ENCODE results near the gene CORO2B. TPM values are rescaled to one million over a fixed set of nuclear protein-coding genes. Genes with fewer than 3 reads are reported as not detected.

The CORO2B gene
- polyA plus RNA-seq, 1 donor from 2014 or later, result 15.1 TPM

- H3F3A ChIP-seq (ENCODE audit: insufficient read depth, low read length, poor library complexity, severe bottlenecking), result no peaks in the 10 kb centered on the region
- H2AFZ ChIP-seq (ENCODE audit: low read depth, low read length), result no peak overlapping the region
- no peaks in the 10 kb centered on the region for H3K9me2 ChIP-seq (ENCODE audit: insufficient read depth, low read length)
- no peaks in the 10 kb centered on the region for H3K79me2 ChIP-seq (replicated peaks; ENCODE audit: insufficient read depth, low read length)
- H4K20me1 ChIP-seq (ENCODE audit: insufficient read depth), result no peaks in the 10 kb centered on the region
- H3K9me3 ChIP-seq (ENCODE audit: low read length), result no peaks in the 10 kb centered on the region
- H3K27me3 ChIP-seq (ENCODE audit: insufficient read depth, low read depth, low read length), result no peaks in the 10 kb centered on the region
- H3K4me2 ChIP-seq (ENCODE audit: low read length), result no peak overlapping the region
- H3K27ac ChIP-seq (ENCODE audit: low read length), result no peak overlapping the region
- H3K9ac ChIP-seq (ENCODE audit: low read length), result no peak overlapping the region
- TF ChIP-seq MXI1 (conservative IDR thresholded peaks at IDR 0.05; ENCODE audit: poor library complexity, severe bottlenecking) (no peak), RAD21 (conservative IDR thresholded peaks at IDR 0.05) (peak; percentile 90), REST (IDR thresholded peaks at IDR 0.05; ENCODE audit: borderline replicate concordance) (no peak), SMC3 (conservative IDR thresholded peaks at IDR 0.05; ENCODE audit: poor library complexity) (peak; percentile 96), CTCF (IDR thresholded peaks at IDR 0.05; ENCODE audit: poor library complexity, severe bottlenecking) (peak; percentile 91)
- H3K4me3 ChIP-seq (ENCODE audit: low read length), result no peak overlapping the region
- no peaks in the 10 kb centered on the region for H3K36me3 ChIP-seq (ENCODE audit: insufficient read depth, low read length)
These were observed 28.1 kb upstream of the CORO2B start for GRCh38 chr15:68550498-68551295.

DNA sequence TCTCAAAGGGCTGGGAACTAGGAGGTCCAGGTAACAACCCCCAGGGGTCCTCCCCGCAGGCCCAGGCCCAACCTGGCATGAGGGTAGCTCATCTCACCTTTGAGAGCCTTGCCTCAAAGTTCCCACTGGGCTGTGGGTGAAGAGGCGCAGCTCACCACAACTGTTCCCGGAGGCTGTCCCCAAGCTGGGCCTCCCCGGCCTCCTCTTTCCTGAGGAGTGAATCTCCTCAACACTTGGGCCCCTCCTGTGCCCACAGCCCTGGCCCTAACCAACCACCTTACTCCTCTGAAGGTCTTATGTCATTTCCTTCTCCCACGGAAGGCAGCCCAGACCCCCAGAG, 27.5 kb upstream of the CORO2B start:
- no peaks in the 10 kb centered on the region for H3K9me2 ChIP-seq (ENCODE audit: insufficient read depth, low read length)
- H3K4me2 ChIP-seq (ENCODE audit: low read length), result no peak overlapping the region
- TF ChIP-seq CTCF (IDR thresholded peaks at IDR 0.05; ENCODE audit: poor library complexity, severe bottlenecking) (no peak), POLR2AphosphoS5 (IDR thresholded peaks at IDR 0.05) (no peak), EP300 (conservative IDR thresholded peaks at IDR 0.05; ENCODE audit: poor library complexity, severe bottlenecking) (no peak)
- no peak overlapping the region for H3K27ac ChIP-seq (ENCODE audit: low read length)
- H3K9ac ChIP-seq (ENCODE audit: low read length), result no peak overlapping the region
- no peaks in the 10 kb centered on the region for H3K9me3 ChIP-seq (ENCODE audit: low read length)
- no peaks in the 10 kb centered on the region for H3F3A ChIP-seq (ENCODE audit: insufficient read depth, low read length, poor library complexity, severe bottlenecking)
- no peak overlapping the region for H3K4me3 ChIP-seq (ENCODE audit: low read length)
- no peak overlapping the region for H2AFZ ChIP-seq (ENCODE audit: low read depth, low read length)
- H3K27me3 ChIP-seq (ENCODE audit: insufficient read depth, low read depth, low read length), result no peaks in the 10 kb centered on the region
- no peaks in the 10 kb centered on the region for H3K79me2 ChIP-seq (replicated peaks; ENCODE audit: insufficient read depth, low read length)
- H4K20me1 ChIP-seq (ENCODE audit: insufficient read depth), result no peaks in the 10 kb centered on the region
- no peaks in the 10 kb centered on the region for H3K36me3 ChIP-seq (ENCODE audit: insufficient read depth, low read length)

All from neural cell (in vitro differentiated cells).